ENCODE results near the gene AKAP1. TPM values are rescaled to one million over a fixed set of nuclear protein-coding genes. Genes with fewer than 3 reads are reported as not detected.

The AKAP1 gene
- total and polyA plus RNA-seq, 7 donors = 42.3 to 231 (median 95.5) TPM

DNA sequence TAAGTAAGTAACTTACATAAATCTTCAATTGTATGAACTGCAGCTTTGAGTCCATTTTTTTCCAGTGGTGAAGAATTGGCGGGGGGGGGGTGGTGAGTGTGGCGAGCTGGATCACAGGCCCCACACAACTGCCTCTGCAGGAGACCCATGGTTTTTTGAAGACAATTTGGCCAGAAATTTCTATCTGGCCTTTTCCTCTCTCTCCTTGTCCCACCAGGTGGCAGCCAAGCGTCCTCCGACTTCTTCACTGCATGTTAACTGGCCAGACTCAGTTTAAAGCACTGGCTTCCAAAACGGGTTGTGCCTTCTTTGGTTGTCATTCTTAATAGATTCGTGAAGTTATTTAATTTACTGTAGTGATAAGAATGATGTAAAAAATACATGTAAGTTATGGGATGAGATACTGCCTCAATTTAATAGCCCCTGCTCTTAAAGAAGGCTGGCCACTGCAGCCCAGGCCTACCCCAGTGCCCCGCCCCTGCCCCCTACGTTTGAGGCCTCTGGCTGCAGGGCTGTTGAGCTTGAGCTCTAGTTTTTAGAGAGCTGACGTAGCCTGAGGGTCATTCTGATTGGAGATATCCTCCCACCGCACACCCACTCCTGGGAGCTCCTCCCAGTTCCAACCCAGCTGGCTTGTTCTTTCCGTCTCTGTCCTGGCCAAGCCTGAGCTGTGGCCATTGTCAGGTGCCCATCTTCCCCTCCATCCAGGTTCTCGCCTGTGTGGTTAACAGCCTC lies 36.4 kb downstream of the AKAP1 start:
- ATAC-seq (peak in 2 of 4 donors; percentile 40 to 56), DNase-seq (no peak)
- H3K4me1 ChIP-seq = no peaks in the 10 kb centered on the region
- peaks cover 15 to 81% of the 10 kb centered on the region in 2 donors for H3K36me3 ChIP-seq (ENCODE audit: insufficient read depth in 1 of 2, low read depth in 1 of 2)
- no peak overlapping the region for H3K4me3 ChIP-seq
- intact Hi-C loops (cut with DNase I) = loop anchor here (10.0 kb wide), 1 partner anchor 873 kb away; no protein-coding TSS in a partner anchor
- no peaks in the 10 kb centered on the region for H3K27me3 ChIP-seq (ENCODE audit: insufficient read depth in 3 of 3, low read length in 2 of 3)
- 53 to 67% (median 57%) methylated on average over 12 of the region's 12 CpGs for WGBS, 3 donors
- no peak overlapping the region for H3K27ac ChIP-seq
- TF ChIP-seq, protein P1, sequence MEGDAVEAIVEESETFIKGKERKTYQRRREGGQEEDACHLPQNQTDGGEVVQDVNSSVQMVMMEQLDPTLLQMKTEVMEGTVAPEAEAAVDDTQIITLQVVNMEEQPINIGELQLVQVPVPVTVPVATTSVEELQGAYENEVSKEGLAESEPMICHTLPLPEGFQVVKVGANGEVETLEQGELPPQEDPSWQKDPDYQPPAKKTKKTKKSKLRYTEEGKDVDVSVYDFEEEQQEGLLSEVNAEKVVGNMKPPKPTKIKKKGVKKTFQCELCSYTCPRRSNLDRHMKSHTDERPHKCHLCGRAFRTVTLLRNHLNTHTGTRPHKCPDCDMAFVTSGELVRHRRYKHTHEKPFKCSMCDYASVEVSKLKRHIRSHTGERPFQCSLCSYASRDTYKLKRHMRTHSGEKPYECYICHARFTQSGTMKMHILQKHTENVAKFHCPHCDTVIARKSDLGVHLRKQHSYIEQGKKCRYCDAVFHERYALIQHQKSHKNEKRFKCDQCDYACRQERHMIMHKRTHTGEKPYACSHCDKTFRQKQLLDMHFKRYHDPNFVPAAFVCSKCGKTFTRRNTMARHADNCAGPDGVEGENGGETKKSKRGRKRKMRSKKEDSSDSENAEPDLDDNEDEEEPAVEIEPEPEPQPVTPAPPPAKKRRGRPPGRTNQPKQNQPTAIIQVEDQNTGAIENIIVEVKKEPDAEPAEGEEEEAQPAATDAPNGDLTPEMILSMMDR (IDR thresholded peaks at IDR 0.05) = peak; percentile 44
- no peaks in the 10 kb centered on the region for H3K9me3 ChIP-seq

DNA sequence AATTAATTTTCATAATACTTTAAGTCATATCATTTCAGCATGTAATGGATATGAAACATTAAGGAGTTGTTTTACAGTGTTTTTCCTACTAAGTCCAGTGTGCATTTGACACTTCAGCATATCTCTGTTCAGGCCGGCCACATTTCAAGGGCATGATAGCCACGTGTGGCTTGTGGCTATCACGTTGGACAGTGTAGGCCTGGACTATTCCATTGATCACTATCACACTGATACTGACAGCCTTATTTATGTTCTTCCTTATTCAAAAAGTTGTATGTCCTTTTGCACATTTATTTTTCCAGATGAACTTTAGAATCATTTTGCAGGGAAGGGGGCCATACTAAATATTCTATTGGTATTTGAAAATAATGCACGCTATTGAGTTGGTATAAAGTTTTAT lies 39.0 kb downstream of the AKAP1 start:
- Histone ChIP-seq H3K4me1 (no peaks in the 10 kb centered on the region), H3K27ac (no peak overlapping the region), H3K36me3 (ENCODE audit: insufficient read depth in 1 of 2, low read depth in 1 of 2) (peaks cover 4 to 55% of the 10 kb centered on the region in 2 donors), H3K4me3 (no peak overlapping the region), H3K27me3 (ENCODE audit: insufficient read depth in 3 of 3, low read length in 2 of 3) (no peaks in the 10 kb centered on the region), H3K9me3 (no peaks in the 10 kb centered on the region)
- WGBS, 3 donors = 57 to 65% (median 63%) methylated on average over 4 of the region's 4 CpGs
- intact Hi-C loops (cut with DNase I) = loop anchor here (10.0 kb wide), 1 partner anchor 871 kb away; no protein-coding TSS in a partner anchor
- no peak for ATAC-seq
- TF ChIP-seq, protein P1 (IDR thresholded peaks at IDR 0.05) = no peak
- DNase-seq = no peak

DNA sequence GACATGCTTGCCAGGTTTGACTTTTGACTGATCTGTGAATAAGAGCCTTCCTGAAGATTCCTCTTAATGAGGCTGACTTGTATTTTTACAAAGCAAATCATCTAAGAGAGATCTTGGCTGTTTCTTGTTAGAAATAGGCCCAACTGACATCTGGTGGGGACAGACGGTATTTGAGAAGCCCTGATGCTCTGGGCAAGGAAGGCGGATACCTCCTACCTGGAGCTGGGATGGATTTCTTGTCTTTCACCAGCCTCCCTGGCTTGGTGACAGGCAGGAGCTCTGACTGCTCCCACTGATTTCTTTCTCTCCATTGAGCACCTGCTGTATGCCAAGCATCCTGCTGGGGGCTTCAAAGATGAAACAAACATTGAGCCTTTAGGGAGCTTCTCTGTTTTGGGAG lies 40.4 kb downstream of the AKAP1 start:
- no peak for ATAC-seq
- Histone ChIP-seq H3K9me3 (no peaks in the 10 kb centered on the region), H3K27ac (peak overlapping the region; percentile 53), H3K27me3 (ENCODE audit: insufficient read depth in 3 of 3, low read length in 2 of 3) (no peaks in the 10 kb centered on the region), H3K36me3 (ENCODE audit: insufficient read depth in 1 of 2, low read depth in 1 of 2) (peaks cover 4 to 42% of the 10 kb centered on the region in 2 donors), H3K4me1 (no peaks in the 10 kb centered on the region), H3K4me3 (no peak overlapping the region)
- TF ChIP-seq, protein P1 (IDR thresholded peaks at IDR 0.05) = no peak
- intact Hi-C loops (cut with DNase I) = loop anchor here (5.0 to 10.0 kb wide), 2 partner anchors 117 to 869 kb away; no protein-coding TSS in a partner anchor
- no peak for DNase-seq
- 85 to 93% (median 93%) methylated on average over 2 of the region's 2 CpGs for WGBS, 3 donors

DNA sequence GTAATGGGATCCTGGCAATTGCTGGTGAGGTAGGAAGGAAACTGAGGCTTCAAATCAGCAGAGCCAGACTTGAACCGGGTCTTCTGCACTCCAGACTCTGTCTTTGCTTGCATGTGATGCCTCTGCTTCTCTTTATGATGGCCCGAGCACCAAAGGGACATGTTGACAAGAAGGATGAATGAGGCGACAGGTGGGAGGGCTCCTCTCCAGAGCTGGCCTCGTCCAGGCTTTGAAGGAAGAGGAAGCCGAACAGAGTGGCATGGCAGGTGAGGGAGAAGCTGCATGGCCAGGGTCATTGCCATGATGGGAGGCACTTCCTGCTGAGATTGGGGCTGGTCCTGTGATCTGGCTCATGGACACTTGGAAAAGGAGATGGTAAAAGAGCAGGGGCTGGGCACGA lies 40.8 kb downstream of the AKAP1 start:
- no peaks in the 10 kb centered on the region for H3K4me1 ChIP-seq
- intact Hi-C loops (cut with DNase I) = loop anchor here (5.0 to 10.0 kb wide), 2 partner anchors 116 to 869 kb away; no protein-coding TSS in a partner anchor

More for the DNA sequence above, 40.8 kb downstream of the AKAP1 start:
- no peaks in the 10 kb centered on the region for H3K9me3 ChIP-seq
- no peaks in the 10 kb centered on the region for H3K27me3 ChIP-seq (ENCODE audit: insufficient read depth in 3 of 3, low read length in 2 of 3)
- peaks cover 4 to 37% of the 10 kb centered on the region in 2 donors for H3K36me3 ChIP-seq (ENCODE audit: insufficient read depth in 1 of 2, low read depth in 1 of 2)
- DNase-seq = no peak
- peak overlapping the region; percentile 57 for H3K27ac ChIP-seq
- 31 to 46% (median 35%) methylated on average over 6 of the region's 6 CpGs for WGBS, 3 donors
- ATAC-seq = peak; percentile 47 to 83 (median 67)
- TF ChIP-seq, protein P1 (IDR thresholded peaks at IDR 0.05) = no peak
- H3K4me3 ChIP-seq = no peak overlapping the region

Data from psoas muscle (tissue), 8 donors.